NCI-H524 treated with DMSO at 0.1 percent for 48 hours (cell line): Measurements from ENCODE around the gene MRPL21.
"Not testable (repeated sequence)": the region's sequence is repeated elsewhere in the genome, so short reads cannot be mapped to it uniquely, and the experiment has no call there.

Experiments
- DNase-seq: peaks from one replicate; lab custom pipeline; 2025; lab: John Stamatoyannopoulos, UW

MRPL21 gene

GRCh38 chr11:68910965-68911364 lies 7.3 kb upstream of the MRPL21 start:
- no peak for DNase-seq

GRCh38 chr11:68908273-68908672 lies 4.6 kb upstream of the MRPL21 start:
- DNase-seq, result no peak

GRCh38 chr11:68905421-68906360 lies 2.1 kb upstream of the MRPL21 start:
- no peak for DNase-seq

- DNase-seq, result no peak
Measured at GRCh38 chr11:68904248-68904847, 716 bp upstream of the MRPL21 start.

GRCh38 chr11:68900835-68901381 lies 2.7 kb downstream of the MRPL21 start:
- no peak for DNase-seq

- no peak for DNase-seq
Measured at GRCh38 chr11:68897441-68897840, 6.2 kb downstream of the MRPL21 start.

- DNase-seq, result no peak
Measured at GRCh38 chr11:68896171-68896959, 7.3 kb downstream of the MRPL21 start.

GRCh38 chr11:68893282-68893681 lies 10.3 kb downstream of the MRPL21 start:
- no peak for DNase-seq

GRCh38 chr11:68892576-68892975 lies 11.1 kb downstream of the MRPL21 start:
- DNase-seq, result no peak

GRCh38 chr11:68891351-68891948 lies 12.2 kb downstream of the MRPL21 start:
- no peak for DNase-seq

- DNase-seq, result no peak
Measured at GRCh38 chr11:68890490-68891231, 13.0 kb downstream of the MRPL21 start.

GRCh38 chr11:68889948-68890446 lies 13.6 kb downstream of the MRPL21 start:
- no peak for DNase-seq

GRCh38 chr11:68884827-68885226 lies 18.8 kb downstream of the MRPL21 start:
- not testable (repeated sequence) for DNase-seq

- no peak for DNase-seq
Measured at GRCh38 chr11:68882391-68882790, 21.2 kb downstream of the MRPL21 start.

- DNase-seq, result no peak
Measured at GRCh38 chr11:68881320-68881719, 22.3 kb downstream of the MRPL21 start.

- DNase-seq, result no peak
Measured at GRCh38 chr11:68880851-68881250, 22.8 kb downstream of the MRPL21 start.

- no peak for DNase-seq
Measured at GRCh38 chr11:68878022-68878421, 25.6 kb downstream of the MRPL21 start.

GRCh38 chr11:68872216-68873003 lies 31.2 kb downstream of the MRPL21 start:
- DNase-seq, result no peak

GRCh38 chr11:68870470-68870869 lies 33.2 kb downstream of the MRPL21 start:
- no peak for DNase-seq

GRCh38 chr11:68868221-68868835 lies 35.3 kb downstream of the MRPL21 start:
- DNase-seq, result no peak
